CD4-positive, alpha-beta memory T cell (primary cell): ENCODE results near the gene CLTRN. TPM values are rescaled to one million over a fixed set of nuclear protein-coding genes. Genes with fewer than 3 reads are reported as not detected.
"Not testable (repeated sequence)": the region's sequence is repeated elsewhere in the genome, so short reads cannot be mapped to it uniquely, and the experiment has no call there.

Source experiments
- CTCF ChIA-PET: fragments of 350-600 bp; sonication (Branson Sonifier 250); formaldehyde crosslinking; loops from one replicate; lab custom pipeline; 2021; ENCODE audit warnings: inconsistent platforms; ENCODE audit not compliant: partially characterized antibody; lab: Charles Lee
- POLR2A ChIA-PET: fragments of 350-600 bp; sonication (Branson Sonifier 250); formaldehyde crosslinking; loops from one replicate; lab custom pipeline; 2021; ENCODE audit not compliant: partially characterized antibody; lab: Charles Lee
- DNase-seq, 5 donors: peaks; one replicate each; pipeline versions ENCODE4 v3.0.0 to v3.0.0-alpha.2; 2020 to 2022; ENCODE audit warnings: mixed read lengths in 1 of 5
- H3K27ac ChIP-seq: one replicate; pipeline ENCODE4 v1.7.0; 2013; ENCODE audit warnings: low read depth, low read length
- H3K27me3 ChIP-seq: 2 replicates; pipeline ENCODE4 v1.7.0; 2013; ENCODE audit warnings: mild to moderate bottlenecking, low read length, moderate library complexity; ENCODE audit not compliant: insufficient read depth
- H3K36me3 ChIP-seq: 2 replicates; pipeline ENCODE4 v1.7.0; 2013; ENCODE audit warnings: mild to moderate bottlenecking, low read length, moderate library complexity; ENCODE audit not compliant: insufficient read depth
- H3K4me1 ChIP-seq: 2 replicates; pipeline ENCODE4 v1.7.0; 2013; ENCODE audit warnings: mild to moderate bottlenecking, low read length, moderate library complexity; ENCODE audit not compliant: insufficient read depth
- H3K4me3 ChIP-seq, 2 donors: one replicate each; pipeline ENCODE4 v1.7.0; 2013; ENCODE audit warnings: low read length in 2 of 2, mild to moderate bottlenecking in 1 of 2
- H3K9me3 ChIP-seq, 2 donors: one replicate each; pipeline ENCODE4 v1.7.0; 2013; ENCODE audit warnings: low read length in 2 of 2, control low read depth in 1 of 2; ENCODE audit not compliant: control insufficient read depth in 1 of 2
- H3K27ac Mint-ChIP-seq, 7 donors: one replicate each; pipeline ENCODE4 v1.8.0; 2020 to 2021; ENCODE audit warnings: mixed read lengths in 7 of 7, mild to moderate bottlenecking in 6 of 7, inconsistent platforms in 3 of 7, moderate library complexity in 3 of 7
- H3K27me3 Mint-ChIP-seq, 2 donors: one replicate each; pipeline ENCODE4 v1.8.0; 2020 to 2021; ENCODE audit warnings: mixed read lengths in 2 of 2
- H3K36me3 Mint-ChIP-seq, 2 donors: one replicate each; pipeline ENCODE4 v1.8.0; 2020 to 2021; ENCODE audit warnings: mixed read lengths in 2 of 2, inconsistent platforms in 1 of 2, mild to moderate bottlenecking in 1 of 2
- H3K4me1 Mint-ChIP-seq, 4 donors: one replicate each; pipeline ENCODE4 v1.8.0; 2020 to 2021; ENCODE audit warnings: mixed read lengths in 4 of 4, mild to moderate bottlenecking in 1 of 4
- H3K4me3 Mint-ChIP-seq, 8 donors: one replicate each; pipeline ENCODE4 v1.8.0; 2020 to 2021; ENCODE audit warnings: mixed read lengths in 8 of 8, mild to moderate bottlenecking in 7 of 8, moderate library complexity in 6 of 8, inconsistent platforms in 3 of 8
- H3K9me3 Mint-ChIP-seq, 8 donors: one replicate each; pipeline ENCODE4 v1.8.0; 2020 to 2021; ENCODE audit warnings: mixed read lengths in 8 of 8, mild to moderate bottlenecking in 5 of 8, inconsistent platforms in 3 of 8, moderate library complexity in 1 of 8
- intact Hi-C: fragments of 100-400 bp; cut with micrococcal nuclease; formaldehyde crosslinking; loops from one replicate; pipeline ENCODE4 v1.15.1; 2023
- polyA plus RNA-seq, 2 donors: library from polyadenylated mRNA; unstranded; fragments of 300-500 nt; fragmentation: Illumina TruSeq; gene quantifications; one replicate each; pipeline ENCODE4 v1.2.3, GENCODE V29; 2021
- total RNA-seq, 2 experiments: library from RNA; stranded (reverse); gene quantifications; one replicate each; pipeline ENCODE4 v1.2.3, GENCODE V29; 2021

Gene CLTRN
- total and polyA plus RNA-seq, 4 experiments from 2014 or later, result 0.33 to 0.97 TPM; not detected in 2

- no peak overlapping the region for H3K4me3 Mint-ChIP-seq
- no peaks in the 10 kb centered on the region for H3K9me3 Mint-ChIP-seq
- Histone ChIP-seq H3K27ac (no peak overlapping the region), H3K4me3 (no peak overlapping the region), H3K36me3 (no peaks in the 10 kb centered on the region), H3K4me1 (no peaks in the 10 kb centered on the region), H3K9me3 (no peaks in the 10 kb centered on the region), H3K27me3 (no peaks in the 10 kb centered on the region)
- intact Hi-C loops, result no loop called here
- CTCF ChIA-PET, result no interaction called here
- no peak overlapping the region for H3K27ac Mint-ChIP-seq
- POLR2A ChIA-PET, result no interaction called here
- no peaks in the 10 kb centered on the region for H3K36me3 Mint-ChIP-seq
- DNase-seq, result no peak
- H3K27me3 Mint-ChIP-seq, result peaks cover 0 to 3% of the 10 kb centered on the region in 2 donors
- no peaks in the 10 kb centered on the region for H3K4me1 Mint-ChIP-seq
Measured at GRCh38 chrX:15653961-15654360, 10.6 kb downstream of the CLTRN start.

GRCh38 chrX:15647510-15647909 is 17.1 kb downstream of the CLTRN start:
- POLR2A ChIA-PET, CTCF ChIA-PET, DNase-seq, H3K4me1 Mint-ChIP-seq, H3K4me3 Mint-ChIP-seq, H3K27me3 Mint-ChIP-seq, H3K9me3 ChIP-seq, H3K4me3 ChIP-seq, H3K9me3 Mint-ChIP-seq, H3K4me1 ChIP-seq, H3K27ac Mint-ChIP-seq, H3K36me3 ChIP-seq, H3K36me3 Mint-ChIP-seq, H3K27me3 ChIP-seq, intact Hi-C loops, H3K27ac ChIP-seq: not testable (repeated sequence)

DNA sequence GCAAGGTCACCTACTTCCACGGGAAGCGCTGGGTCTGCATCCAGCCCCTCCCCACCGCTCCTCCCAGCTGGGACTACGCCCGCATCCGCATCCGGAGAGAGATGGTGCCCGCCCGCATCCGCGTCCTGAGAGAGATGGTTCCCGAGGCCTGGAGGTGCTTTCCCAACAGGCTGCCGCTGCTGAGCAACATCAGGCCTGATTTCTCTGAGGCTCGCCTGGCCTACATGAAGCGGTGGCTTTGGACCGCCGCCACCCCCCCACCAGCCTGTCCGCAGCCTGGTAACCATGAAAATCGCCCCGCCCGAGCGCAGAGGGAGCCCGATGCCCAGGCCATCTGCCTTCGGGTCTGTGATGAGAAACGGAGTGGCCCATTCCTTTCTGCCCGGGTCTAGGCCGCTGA is 18.1 kb downstream of the CLTRN start:
- no peak overlapping the region for H3K4me3 ChIP-seq
- H3K27me3 ChIP-seq, result no peaks in the 10 kb centered on the region
- DNase-seq, result no peak
- CTCF ChIA-PET, result no interaction called here
- no peaks in the 10 kb centered on the region for H3K9me3 Mint-ChIP-seq
- peaks cover 4 to 8% of the 10 kb centered on the region in 2 donors for H3K27me3 Mint-ChIP-seq
- POLR2A ChIA-PET, result no interaction called here
- H3K9me3 ChIP-seq, result no peaks in the 10 kb centered on the region
- no peaks in the 10 kb centered on the region for H3K4me1 ChIP-seq
- peaks cover 0 to 10% (median 3%) of the 10 kb centered on the region in 4 donors for H3K4me1 Mint-ChIP-seq
- H3K27ac ChIP-seq, result no peak overlapping the region
- no peak overlapping the region for H3K27ac Mint-ChIP-seq
- intact Hi-C loops, result no loop called here
- no peaks in the 10 kb centered on the region for H3K36me3 Mint-ChIP-seq
- no peaks in the 10 kb centered on the region for H3K36me3 ChIP-seq
- no peak overlapping the region for H3K4me3 Mint-ChIP-seq

GRCh38 chrX:15646031-15646430 is 18.6 kb downstream of the CLTRN start:
- Histone ChIP-seq H3K9me3 (no peaks in the 10 kb centered on the region), H3K27me3 (no peaks in the 10 kb centered on the region), H3K4me3 (no peak overlapping the region), H3K36me3 (no peaks in the 10 kb centered on the region), H3K27ac (no peak overlapping the region), H3K4me1 (no peaks in the 10 kb centered on the region)
- H3K27ac Mint-ChIP-seq, result no peak overlapping the region
- intact Hi-C loops, result no loop called here
- no peaks in the 10 kb centered on the region for H3K36me3 Mint-ChIP-seq
- no peak for DNase-seq
- H3K4me1 Mint-ChIP-seq, result peaks cover 0 to 10% (median 3%) of the 10 kb centered on the region in 4 donors
- CTCF ChIA-PET, result no interaction called here
- H3K9me3 Mint-ChIP-seq, result no peaks in the 10 kb centered on the region
- POLR2A ChIA-PET, result no interaction called here
- H3K4me3 Mint-ChIP-seq, result no peak overlapping the region
- H3K27me3 Mint-ChIP-seq, result peaks cover 4 to 8% of the 10 kb centered on the region in 2 donors

GRCh38 chrX:15645266-15645665 is 19.3 kb downstream of the CLTRN start:
- peaks cover 4 to 8% of the 10 kb centered on the region in 2 donors for H3K27me3 Mint-ChIP-seq
- H3K27ac ChIP-seq, result no peak overlapping the region
- POLR2A ChIA-PET, result no interaction called here
- intact Hi-C loops, result no loop called here
- H3K4me1 ChIP-seq, result no peaks in the 10 kb centered on the region
- DNase-seq, result no peak
- CTCF ChIA-PET, result interaction anchor here (1.3 kb wide), 1 partner anchor 11 kb away, joined by 3 read pairs; no protein-coding TSS in a partner anchor
- H3K9me3 ChIP-seq, result no peaks in the 10 kb centered on the region
- no peaks in the 10 kb centered on the region for H3K9me3 Mint-ChIP-seq
- H3K4me3 Mint-ChIP-seq, result no peak overlapping the region
- no peak overlapping the region for H3K4me3 ChIP-seq
- H3K36me3 ChIP-seq, result no peaks in the 10 kb centered on the region
- H3K36me3 Mint-ChIP-seq, result no peaks in the 10 kb centered on the region
- H3K27ac Mint-ChIP-seq, result no peak overlapping the region
- H3K4me1 Mint-ChIP-seq, result peaks cover 0 to 10% (median 3%) of the 10 kb centered on the region in 4 donors
- no peaks in the 10 kb centered on the region for H3K27me3 ChIP-seq

GRCh38 chrX:15644560-15644872 is 20.1 kb downstream of the CLTRN start:
- Histone ChIP-seq H3K36me3 (no peaks in the 10 kb centered on the region), H3K4me1 (no peaks in the 10 kb centered on the region), H3K27me3 (no peaks in the 10 kb centered on the region), H3K27ac (no peak overlapping the region), H3K9me3 (no peaks in the 10 kb centered on the region), H3K4me3 (no peak overlapping the region)
- ChIA-PET POLR2A (no interaction called here), CTCF (interaction anchor here (1.3 kb wide), 1 partner anchor 12 kb away, joined by 3 read pairs; no protein-coding TSS in a partner anchor)
- Mint-ChIP-seq H3K9me3 (no peaks in the 10 kb centered on the region), H3K4me3 (no peak overlapping the region), H3K27me3 (peaks cover 4 to 8% of the 10 kb centered on the region in 2 donors), H3K27ac (no peak overlapping the region), H3K36me3 (no peaks in the 10 kb centered on the region), H3K4me1 (peaks cover 0 to 10% (median 3%) of the 10 kb centered on the region in 4 donors)
- intact Hi-C loops, result no loop called here
- DNase-seq, result no peak

DNA sequence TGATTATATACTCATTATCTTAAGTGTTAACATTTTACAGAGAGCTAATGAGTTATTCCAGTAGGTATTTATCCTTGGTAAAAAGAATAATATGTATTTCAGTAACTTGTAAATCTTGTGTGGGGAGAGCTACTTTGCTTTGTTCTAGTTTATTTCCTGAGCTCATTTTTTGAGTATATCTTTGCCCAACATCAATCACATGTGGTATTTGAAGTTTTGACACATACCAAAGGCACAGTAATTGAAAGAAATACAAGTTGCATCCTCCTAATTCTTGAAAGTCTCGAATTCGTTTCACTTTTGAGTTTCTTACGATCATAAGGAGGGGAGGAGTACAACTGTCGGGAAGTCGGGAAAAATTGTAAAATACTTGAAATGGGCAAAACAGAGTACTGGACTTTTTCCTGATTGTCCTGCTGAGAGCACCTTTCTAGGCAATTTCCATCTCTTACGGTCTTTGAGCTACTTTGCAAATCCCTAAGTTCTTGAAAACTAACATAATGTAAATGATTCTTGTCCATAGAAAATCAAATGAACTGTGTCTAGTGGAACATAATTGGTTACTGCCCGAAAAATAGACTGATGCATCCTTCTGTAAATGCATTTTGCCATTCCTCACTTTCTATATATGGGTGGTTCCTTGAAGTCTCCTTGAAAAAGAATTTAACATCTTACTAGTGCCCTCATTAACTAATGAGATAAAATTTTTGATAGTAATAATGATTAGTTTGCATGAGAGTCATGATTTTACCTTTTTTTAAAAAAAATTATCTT is 20.6 kb downstream of the CLTRN start:
- H3K27me3 Mint-ChIP-seq, result peaks cover 4 to 8% of the 10 kb centered on the region in 2 donors
- no peaks in the 10 kb centered on the region for H3K36me3 Mint-ChIP-seq
- Histone ChIP-seq H3K36me3 (no peaks in the 10 kb centered on the region), H3K27ac (no peak overlapping the region), H3K27me3 (no peaks in the 10 kb centered on the region), H3K4me3 (no peak overlapping the region), H3K9me3 (no peaks in the 10 kb centered on the region), H3K4me1 (no peaks in the 10 kb centered on the region)
- ChIA-PET POLR2A (no interaction called here), CTCF (interaction anchor here (1.3 kb wide), 1 partner anchor 12 kb away, joined by 3 read pairs; no protein-coding TSS in a partner anchor)
- no peaks in the 10 kb centered on the region for H3K9me3 Mint-ChIP-seq
- H3K27ac Mint-ChIP-seq, result no peak overlapping the region
- no peak for DNase-seq
- H3K4me3 Mint-ChIP-seq, result peak overlapping the region in 4 of 8 donors; percentile 3 to 45 (median 40)
- intact Hi-C loops, result no loop called here
- peaks cover 0 to 10% (median 3%) of the 10 kb centered on the region in 4 donors for H3K4me1 Mint-ChIP-seq
